ENCODE data around the gene ILDR2.

The ILDR2 gene

DNA sequence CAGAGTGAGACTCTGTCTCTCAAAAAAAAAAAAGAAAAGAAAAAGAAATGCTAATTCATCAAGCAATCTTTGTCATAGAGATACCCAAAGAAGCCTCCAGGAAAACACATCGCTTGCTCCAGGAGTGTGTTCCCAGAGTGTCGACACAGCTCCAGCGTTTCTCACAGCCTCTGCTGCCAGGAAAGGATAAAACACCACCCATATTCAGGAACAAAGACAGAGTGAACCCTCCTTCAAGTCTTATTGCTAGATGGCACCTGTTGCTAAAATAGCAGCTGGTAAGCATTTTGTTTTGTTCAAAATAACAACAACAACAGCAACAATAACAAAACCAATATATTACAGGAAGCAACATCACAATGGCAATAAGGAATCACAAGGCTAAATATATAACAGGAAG is 3.1 kb downstream of the ILDR2 start:
- DNase-seq (ENCODE audit: low spot score) = no peak

GRCh38 chr1:166971252-166971651 is 4.1 kb downstream of the ILDR2 start:
- no peak for DNase-seq (ENCODE audit: low spot score)

GRCh38 chr1:166969074-166969677 is 6.2 kb downstream of the ILDR2 start:
- DNase-seq (ENCODE audit: low spot score) = no peak

DNA sequence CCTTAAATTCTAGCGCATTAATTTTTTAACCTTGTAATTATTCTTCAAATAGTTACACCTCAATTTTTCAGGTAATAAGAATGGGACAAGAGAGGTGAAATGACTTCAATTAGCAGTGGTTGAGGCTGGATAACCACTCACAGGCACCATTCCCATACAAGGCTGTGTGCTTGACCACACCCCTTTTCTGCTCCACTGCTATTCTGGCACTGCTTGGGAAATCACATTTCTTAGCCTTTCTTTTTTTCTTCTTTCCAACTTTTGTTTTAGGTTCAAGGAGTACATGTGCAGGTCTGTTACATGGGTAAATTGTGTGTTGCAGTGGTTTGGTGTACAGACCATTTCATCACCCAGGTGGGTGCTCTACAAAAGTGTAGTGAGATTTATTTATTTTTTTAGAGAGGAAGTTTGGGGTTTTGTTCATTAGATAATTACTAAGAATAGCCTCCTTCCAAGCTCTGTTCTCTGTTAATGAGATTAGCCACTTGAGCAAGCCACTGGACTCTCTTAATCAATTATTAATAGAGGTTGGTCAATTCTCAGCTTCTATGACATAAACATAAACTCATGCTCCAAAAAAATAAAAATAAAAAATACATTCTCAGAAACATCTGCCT is 14.4 kb downstream of the ILDR2 start:
- DNase-seq (ENCODE audit: low spot score) = no peak

- no peak for DNase-seq (ENCODE audit: low spot score)
These were observed 18.5 kb downstream of the ILDR2 start for GRCh38 chr1:166956872-166957271.

DNA sequence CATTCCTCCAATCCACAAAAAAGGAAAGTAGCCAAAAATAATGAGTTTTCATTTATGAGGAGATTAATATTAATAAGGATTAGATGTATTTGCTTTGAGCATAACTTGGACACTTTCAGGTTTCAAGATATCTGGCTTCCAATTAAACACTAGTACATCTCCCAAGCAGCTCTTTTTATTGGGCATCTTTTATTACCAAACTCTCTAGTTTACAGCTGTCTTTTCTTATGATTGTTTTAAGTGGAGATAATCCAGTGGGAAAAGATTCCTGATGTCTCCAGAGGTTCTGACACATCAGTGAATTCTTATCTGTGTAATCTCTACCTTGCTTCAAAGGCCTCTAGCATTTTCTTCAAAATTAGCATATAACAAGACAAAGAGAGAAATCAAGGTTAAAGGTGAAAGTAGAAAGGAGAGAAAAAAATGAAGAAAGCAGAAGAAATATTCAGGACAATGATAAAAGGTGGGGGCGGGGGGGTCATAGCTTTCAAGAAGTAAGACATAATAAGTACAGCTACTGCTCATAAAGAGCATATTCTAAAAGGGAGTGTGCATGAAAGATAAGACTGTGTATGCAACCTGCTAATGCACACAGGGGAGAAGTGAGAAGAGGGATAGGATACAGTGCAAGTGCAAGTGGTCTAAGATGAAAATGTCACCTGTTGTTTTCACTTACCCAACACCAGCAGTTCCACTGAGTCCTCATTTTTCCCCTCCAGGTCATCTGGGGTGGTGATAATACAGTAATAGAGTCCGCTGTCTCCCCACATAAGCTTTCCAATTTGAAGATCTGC is 19.1 kb downstream of the ILDR2 start:
- DNase-seq (ENCODE audit: low spot score) = no peak

DNA sequence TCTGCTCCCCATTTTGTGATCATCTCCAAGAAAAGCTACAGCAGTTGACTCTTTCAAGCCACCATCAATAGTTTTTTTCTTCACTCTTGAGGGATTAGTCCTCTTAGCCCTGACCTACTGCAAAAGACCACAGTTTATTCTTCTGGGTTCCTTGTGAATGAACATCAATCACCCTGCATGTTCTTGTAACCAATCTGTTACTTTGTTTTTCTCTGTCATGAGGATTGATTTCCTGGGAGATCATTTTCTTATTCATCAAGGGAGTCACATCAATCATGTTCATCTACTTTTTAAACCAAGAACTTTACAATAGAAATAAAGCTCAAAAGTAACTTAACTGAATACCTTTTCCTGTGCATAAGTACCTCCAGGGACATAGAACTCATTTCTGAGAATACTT is 21.8 kb downstream of the ILDR2 start:
- DNase-seq (ENCODE audit: low spot score) = no peak

DNA sequence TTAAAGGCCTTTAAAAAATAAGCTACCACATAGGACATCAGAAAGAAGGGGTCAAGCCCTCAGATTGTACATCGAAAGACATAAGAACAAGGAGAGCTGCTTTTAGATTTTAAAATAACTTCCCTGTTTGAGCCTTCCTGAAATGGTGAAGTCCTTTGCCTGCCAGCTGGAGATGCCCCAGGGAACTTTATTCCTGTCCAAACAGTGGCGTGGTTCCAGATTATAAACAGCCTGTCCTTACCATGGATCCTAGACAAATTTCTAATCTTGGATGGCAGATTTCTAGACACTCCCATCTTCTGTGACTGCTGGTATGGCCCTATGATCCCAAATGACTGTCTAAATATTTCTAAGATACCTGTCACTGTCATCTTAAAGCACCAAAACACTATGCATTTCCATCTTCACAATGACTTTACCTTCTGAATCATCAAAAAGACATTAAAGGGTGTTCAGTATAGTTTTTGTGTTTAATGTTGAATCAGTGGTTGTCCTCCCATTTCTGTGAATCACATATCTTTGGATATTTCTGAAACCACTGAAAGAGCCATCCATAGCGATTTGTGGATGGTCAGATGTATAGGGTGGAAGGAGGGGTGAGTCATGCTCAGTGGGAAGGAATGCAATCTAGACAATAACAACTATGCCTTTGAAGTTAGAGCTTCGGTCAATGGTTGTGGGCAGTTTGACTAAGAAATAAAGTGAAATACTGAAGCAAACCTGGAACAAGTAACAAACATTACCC is 23.2 kb downstream of the ILDR2 start:
- DNase-seq (ENCODE audit: low spot score) = no peak

DNA sequence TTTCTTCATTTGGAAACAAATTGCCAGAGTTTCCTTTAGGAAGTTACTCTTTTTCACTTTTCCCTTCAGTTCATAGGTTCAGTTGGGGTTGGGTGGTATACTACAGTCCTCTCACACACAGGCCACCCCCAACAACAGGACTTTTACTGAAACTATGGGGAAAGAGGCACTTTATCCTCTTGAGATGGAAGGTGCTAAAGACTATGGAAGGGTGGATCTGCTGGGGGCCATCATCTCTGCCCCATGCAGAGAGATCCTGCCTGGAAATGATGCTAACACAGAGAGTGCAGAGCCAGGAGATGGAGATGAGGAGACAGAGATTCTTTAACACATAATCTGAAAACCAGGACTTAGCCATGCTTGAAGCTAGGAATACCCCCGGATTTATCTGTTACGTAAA is 24.3 kb downstream of the ILDR2 start:
- DNase-seq (ENCODE audit: low spot score) = no peak

GRCh38 chr1:166950156-166950555 is 25.2 kb downstream of the ILDR2 start:
- DNase-seq (ENCODE audit: low spot score) = no peak

DNA sequence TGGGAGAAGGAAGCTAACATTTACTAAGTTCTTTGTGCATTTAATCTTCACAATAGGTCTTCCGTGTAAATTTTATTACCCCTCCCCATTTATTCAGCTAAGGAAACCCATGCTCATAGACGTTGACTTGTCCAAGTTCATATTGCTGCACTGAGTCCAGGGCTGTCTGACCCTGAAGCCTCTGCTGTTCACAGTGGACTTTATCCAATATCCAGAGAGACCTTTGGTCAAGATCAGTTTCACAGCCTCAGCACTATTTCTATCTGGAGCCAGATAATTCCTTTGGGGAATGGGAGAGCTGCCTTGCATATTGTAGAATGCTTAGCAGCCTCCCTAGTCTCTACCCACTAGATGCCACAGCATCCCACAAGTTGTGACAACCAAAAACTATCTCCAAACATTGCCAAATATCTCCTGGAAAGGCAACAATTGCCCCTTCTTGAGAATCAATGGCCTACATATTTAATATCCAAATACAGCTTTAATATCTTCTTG is 26.4 kb downstream of the ILDR2 start:
- DNase-seq (ENCODE audit: low spot score) = no peak

DNA sequence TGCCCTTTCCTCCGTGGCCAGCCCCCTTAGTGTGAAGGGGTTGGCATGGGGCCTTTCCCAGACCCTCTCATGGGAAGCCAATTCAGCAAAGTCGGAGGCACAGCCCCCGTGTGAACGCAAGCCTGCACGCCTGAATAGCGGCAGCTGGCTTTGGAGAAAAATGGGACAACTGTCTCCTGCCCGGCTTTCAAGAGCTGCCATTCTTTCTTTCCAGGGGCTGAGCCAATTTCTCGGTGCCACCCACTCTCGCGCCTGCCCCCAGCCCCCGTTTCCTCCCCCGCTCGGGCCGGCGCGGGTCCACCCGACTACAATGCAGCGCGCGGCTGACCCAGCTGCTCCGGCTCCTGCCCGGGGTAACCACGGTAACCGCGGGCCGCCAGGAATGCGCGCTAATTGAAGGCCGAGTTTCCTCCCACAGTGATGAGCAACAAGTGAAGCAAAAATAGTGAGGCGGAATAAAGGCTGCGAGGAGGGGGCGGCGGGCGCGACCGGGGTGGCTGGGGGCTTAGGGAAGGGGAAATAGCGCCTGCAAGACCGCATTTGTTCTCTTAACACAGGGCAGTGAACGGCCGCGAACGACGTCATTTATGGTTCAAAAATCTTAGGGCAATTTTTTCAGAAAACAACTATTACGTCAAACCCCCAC is 27.8 kb downstream of the ILDR2 start:
- DNase-seq (ENCODE audit: low spot score) = no peak

- DNase-seq (ENCODE audit: low spot score) = no peak
These were observed 31.0 kb downstream of the ILDR2 start for GRCh38 chr1:166944186-166944967.

- DNase-seq (ENCODE audit: low spot score) = no peak
These were observed 35.5 kb downstream of the ILDR2 start for GRCh38 chr1:166939741-166940375.

DNA sequence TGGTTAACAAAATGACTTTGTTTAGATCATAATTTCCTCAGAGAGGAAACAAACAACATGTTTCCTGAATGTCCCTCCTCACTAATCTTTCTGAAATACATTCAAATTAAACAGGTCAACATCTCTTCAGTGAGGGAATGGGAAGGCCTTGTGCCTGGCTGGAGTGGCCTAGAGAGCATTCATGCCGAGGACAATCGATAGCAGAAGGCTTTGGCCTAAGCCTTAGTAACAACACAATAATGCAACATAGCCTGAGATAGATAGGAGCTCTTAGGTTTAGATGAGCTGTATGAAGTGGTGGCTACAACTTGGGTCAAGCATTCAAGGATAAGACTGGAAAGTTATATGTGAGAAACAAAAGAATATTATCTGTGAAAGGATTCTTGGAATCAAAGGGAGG is 37.4 kb downstream of the ILDR2 start:
- no peak for DNase-seq (ENCODE audit: low spot score)

- no peak for DNase-seq (ENCODE audit: low spot score)
These were observed 38.0 kb downstream of the ILDR2 start for GRCh38 chr1:166937329-166937728.

- no peak for DNase-seq (ENCODE audit: low spot score)
These were observed 41.7 kb downstream of the ILDR2 start for GRCh38 chr1:166933633-166934032.

DNA sequence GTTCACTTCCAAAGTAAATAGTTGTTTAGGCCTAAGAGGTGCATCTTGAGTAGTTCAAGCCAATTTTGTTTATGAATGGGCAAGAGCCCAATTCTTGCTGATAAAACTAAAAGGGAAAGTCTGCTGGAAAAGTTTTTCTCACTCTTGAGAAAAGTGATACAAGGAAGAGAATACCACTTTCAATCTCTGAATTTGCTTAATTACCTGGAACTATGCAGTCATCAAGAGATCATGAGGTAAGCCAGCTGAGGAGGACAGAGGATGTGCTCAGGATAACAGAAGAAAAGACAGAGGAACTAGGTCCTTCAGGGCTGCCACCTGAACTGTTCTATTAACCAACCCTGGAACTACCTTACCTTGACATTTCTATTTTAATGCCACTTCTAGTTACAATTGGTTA is 42.2 kb downstream of the ILDR2 start:
- no peak for DNase-seq (ENCODE audit: low spot score)

GRCh38 chr1:166929911-166930310 is 45.4 kb downstream of the ILDR2 start:
- DNase-seq (ENCODE audit: low spot score) = no peak

GRCh38 chr1:166927701-166928100 is 47.6 kb downstream of the ILDR2 start:
- no peak for DNase-seq (ENCODE audit: low spot score)

Data from SK-N-DZ (cell line).